LNCAP (cell line): Measurements from ENCODE around the gene PAOX.

Source experiments
- CTCF ChIP-seq: fragments of 450-650 bp; IDR thresholded peaks from 2 replicates; pipeline ENCODE4 v1.5.1; 2017; ENCODE audit warnings: mild to moderate bottlenecking

Gene PAOX

GRCh38 chr10:133439517-133440461 is 60.7 kb downstream of the PAOX start:
- no peak for TF ChIP-seq CTCF

DNA sequence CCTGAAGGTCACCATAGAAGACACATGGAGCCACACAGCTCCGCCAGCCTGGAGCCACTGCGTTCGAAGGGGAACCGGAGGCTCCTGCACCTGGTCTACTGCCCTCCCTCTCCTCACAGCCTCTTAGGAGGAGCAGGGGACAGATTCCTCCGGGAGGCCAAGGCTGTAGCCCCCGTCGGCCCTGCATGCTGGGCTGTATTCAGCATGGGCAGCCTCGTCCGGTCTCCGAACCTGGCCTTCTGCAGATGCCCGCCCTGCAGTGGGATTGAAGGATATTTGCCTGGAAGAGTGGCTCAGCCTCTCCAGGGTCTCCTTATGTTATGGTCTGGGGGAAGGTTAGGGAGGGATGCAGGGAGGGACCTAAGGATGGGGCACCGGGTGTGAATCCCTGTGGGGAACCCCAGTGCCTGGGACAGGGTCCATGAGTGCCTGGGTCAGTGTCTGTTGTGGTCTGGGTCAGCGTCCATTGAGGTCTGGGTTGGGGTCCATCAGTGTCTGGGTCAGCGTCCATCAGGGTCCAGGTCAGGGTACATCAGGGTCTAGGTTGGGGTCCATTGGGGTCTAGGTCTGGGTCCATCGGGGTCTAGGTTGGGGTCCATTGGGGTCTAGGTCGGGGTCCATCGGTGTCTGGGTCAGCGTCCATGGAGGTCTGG is 61.7 kb downstream of the PAOX start:
- no peak for TF ChIP-seq CTCF
